HepG2 (cell line): ENCODE data around the gene IQGAP2.

Source experiments
- GATA4 ChIP-seq: sonication (generic); IDR thresholded peaks from 2 replicates; pipeline ENCODE4 v1.6.1; 2016; ENCODE audit warnings: antibody characterized with exemption, low read depth, borderline replicate concordance
- POLR2AphosphoS5 ChIP-seq: IDR thresholded peaks from 2 replicates; pipeline ENCODE4 v1.6.1; 2012; ENCODE audit warnings: low read depth, low read length
- RAD21 ChIP-seq: fragments of 450-650 bp; formaldehyde crosslinking; IDR thresholded peaks from 2 replicates; pipeline ENCODE4 v1.5.0; 2020; ENCODE audit warnings: mild to moderate bottlenecking
- RAD51 ChIP-seq: fragments of 450-650 bp; IDR thresholded peaks from 2 replicates; pipeline ENCODE4 v1.6.1; 2016; ENCODE audit warnings: borderline replicate concordance
- RXRA ChIP-seq: sonication (generic); formaldehyde crosslinking; IDR thresholded peaks from 2 replicates; pipeline ENCODE4 v1.5.1; 2020; ENCODE audit warnings: missing genetic modification reagents
- ZNF224 ChIP-seq: sonication (generic); formaldehyde crosslinking; IDR thresholded peaks from 2 replicates; pipeline ENCODE4 v1.5.0; 2020; ENCODE audit warnings: mild to moderate bottlenecking, missing genetic modification reagents
- ZNF660 ChIP-seq: sonication (generic); formaldehyde crosslinking; IDR thresholded peaks from 2 replicates; pipeline ENCODE4 v1.5.1; 2020; ENCODE audit warnings: mild to moderate bottlenecking, low read depth, missing genetic modification reagents, borderline replicate concordance
- TF ChIP-seq, protein P1 (sequence below): sonication (generic); formaldehyde crosslinking; IDR thresholded peaks from 2 replicates; pipeline ENCODE4 v1.4.0; 2020; ENCODE audit warnings: missing genetic modification reagents
- TF ChIP-seq, protein P2 (sequence below): sonication (generic); formaldehyde crosslinking; IDR thresholded peaks from 2 replicates; pipeline ENCODE4 v1.8.0; 2022; ENCODE audit warnings: missing genetic modification reagents, mild to moderate bottlenecking, inconsistent platforms, borderline replicate concordance
- TF ChIP-seq, protein P3 (sequence below): sonication (generic); formaldehyde crosslinking; IDR thresholded peaks from 2 replicates; pipeline ENCODE4 v1.4.0; 2020; ENCODE audit warnings: missing genetic modification reagents
- TF ChIP-seq, protein P4 (sequence below): sonication (generic); formaldehyde crosslinking; IDR thresholded peaks from 2 replicates; pipeline ENCODE4 v1.5.1; 2020; ENCODE audit warnings: mild to moderate bottlenecking, missing genetic modification reagents, moderate library complexity
- TF ChIP-seq, protein P5 (sequence below): sonication (generic); formaldehyde crosslinking; IDR thresholded peaks from 2 replicates; pipeline ENCODE4 v1.4.0; 2020; ENCODE audit warnings: missing genetic modification reagents, borderline replicate concordance
- TF ChIP-seq, protein P6 (sequence below): sonication (generic); formaldehyde crosslinking; IDR thresholded peaks from 2 replicates; pipeline ENCODE4 v1.4.0; 2020; ENCODE audit warnings: missing genetic modification reagents, mild to moderate bottlenecking, borderline replicate concordance
- TF ChIP-seq, protein P7 (sequence below): sonication (generic); formaldehyde crosslinking; IDR thresholded peaks from 2 replicates; pipeline ENCODE4 v1.8.0; 2022; ENCODE audit warnings: mild to moderate bottlenecking, missing genetic modification reagents; ENCODE audit not compliant: insufficient replicate concordance

DNA sequence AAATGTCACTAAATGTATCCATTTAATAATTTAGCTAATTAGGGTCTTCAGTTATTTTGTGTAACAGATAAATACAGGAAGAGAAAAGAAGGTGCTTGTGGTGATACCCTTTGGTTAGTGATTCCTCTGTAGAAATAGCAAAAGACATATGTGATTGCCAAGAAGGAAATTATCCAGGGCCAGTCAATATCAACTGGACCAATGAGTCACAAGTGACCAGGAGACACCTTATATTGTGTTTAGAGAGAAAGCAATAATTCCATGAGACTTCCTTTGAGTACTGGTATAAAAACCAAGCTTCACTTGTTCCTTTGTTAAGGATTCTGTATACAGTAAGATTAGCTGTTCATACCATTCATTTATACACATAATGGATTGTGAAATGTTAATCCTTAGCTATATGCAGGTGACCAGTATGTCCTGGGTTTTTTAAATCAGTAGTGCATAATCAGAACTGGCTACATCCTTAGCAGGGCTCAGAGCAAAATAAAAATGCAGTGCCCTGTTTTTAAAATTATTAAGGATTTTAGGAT is 301.1 kb downstream of the IQGAP2 start:
- TF ChIP-seq ZNF660 (CRISPR knock-in tag) (no peak), RAD21 (CRISPR knock-in tag) (no peak), GATA4 (no peak), ZNF224 (CRISPR knock-in tag) (no peak), POLR2AphosphoS5 (no peak), RXRA (CRISPR knock-in tag) (no peak), RAD51 (no peak)
- TF ChIP-seq, protein P1, sequence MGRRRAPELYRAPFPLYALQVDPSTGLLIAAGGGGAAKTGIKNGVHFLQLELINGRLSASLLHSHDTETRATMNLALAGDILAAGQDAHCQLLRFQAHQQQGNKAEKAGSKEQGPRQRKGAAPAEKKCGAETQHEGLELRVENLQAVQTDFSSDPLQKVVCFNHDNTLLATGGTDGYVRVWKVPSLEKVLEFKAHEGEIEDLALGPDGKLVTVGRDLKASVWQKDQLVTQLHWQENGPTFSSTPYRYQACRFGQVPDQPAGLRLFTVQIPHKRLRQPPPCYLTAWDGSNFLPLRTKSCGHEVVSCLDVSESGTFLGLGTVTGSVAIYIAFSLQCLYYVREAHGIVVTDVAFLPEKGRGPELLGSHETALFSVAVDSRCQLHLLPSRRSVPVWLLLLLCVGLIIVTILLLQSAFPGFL (CRISPR knock-in tag) = no peak
- TF ChIP-seq, protein P2, sequence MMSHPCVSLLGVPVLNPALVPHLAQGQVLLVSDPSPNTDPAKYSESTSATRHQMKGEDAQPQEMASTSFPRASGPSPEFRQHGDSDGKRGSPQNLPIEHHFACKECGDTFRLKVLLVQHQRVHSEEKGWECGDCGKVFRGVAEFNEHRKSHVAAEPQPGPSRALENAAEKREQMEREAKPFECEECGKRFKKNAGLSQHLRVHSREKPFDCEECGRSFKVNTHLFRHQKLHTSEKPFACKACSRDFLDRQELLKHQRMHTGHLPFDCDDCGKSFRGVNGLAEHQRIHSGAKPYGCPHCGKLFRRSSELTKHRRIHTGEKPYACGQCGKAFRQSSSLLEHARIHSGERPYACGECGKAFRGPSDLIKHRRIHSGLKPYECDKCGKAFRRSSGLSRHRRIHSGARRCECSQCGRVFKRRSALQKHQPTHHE = no peak
- TF ChIP-seq, protein P3, sequence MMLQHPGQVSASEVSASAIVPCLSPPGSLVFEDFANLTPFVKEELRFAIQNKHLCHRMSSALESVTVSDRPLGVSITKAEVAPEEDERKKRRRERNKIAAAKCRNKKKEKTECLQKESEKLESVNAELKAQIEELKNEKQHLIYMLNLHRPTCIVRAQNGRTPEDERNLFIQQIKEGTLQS (CRISPR knock-in tag) = no peak
- TF ChIP-seq, protein P4, sequence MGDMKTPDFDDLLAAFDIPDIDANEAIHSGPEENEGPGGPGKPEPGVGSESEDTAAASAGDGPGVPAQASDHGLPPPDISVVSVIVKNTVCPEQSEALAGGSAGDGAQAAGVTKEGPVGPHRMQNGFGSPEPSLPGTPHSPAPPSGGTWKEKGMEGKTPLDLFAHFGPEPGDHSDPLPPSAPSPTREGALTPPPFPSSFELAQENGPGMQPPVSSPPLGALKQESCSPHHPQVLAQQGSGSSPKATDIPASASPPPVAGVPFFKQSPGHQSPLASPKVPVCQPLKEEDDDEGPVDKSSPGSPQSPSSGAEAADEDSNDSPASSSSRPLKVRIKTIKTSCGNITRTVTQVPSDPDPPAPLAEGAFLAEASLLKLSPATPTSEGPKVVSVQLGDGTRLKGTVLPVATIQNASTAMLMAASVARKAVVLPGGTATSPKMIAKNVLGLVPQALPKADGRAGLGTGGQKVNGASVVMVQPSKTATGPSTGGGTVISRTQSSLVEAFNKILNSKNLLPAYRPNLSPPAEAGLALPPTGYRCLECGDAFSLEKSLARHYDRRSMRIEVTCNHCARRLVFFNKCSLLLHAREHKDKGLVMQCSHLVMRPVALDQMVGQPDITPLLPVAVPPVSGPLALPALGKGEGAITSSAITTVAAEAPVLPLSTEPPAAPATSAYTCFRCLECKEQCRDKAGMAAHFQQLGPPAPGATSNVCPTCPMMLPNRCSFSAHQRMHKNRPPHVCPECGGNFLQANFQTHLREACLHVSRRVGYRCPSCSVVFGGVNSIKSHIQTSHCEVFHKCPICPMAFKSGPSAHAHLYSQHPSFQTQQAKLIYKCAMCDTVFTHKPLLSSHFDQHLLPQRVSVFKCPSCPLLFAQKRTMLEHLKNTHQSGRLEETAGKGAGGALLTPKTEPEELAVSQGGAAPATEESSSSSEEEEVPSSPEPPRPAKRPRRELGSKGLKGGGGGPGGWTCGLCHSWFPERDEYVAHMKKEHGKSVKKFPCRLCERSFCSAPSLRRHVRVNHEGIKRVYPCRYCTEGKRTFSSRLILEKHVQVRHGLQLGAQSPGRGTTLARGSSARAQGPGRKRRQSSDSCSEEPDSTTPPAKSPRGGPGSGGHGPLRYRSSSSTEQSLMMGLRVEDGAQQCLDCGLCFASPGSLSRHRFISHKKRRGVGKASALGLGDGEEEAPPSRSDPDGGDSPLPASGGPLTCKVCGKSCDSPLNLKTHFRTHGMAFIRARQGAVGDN (CRISPR knock-in tag) = no peak
- TF ChIP-seq, protein P5, sequence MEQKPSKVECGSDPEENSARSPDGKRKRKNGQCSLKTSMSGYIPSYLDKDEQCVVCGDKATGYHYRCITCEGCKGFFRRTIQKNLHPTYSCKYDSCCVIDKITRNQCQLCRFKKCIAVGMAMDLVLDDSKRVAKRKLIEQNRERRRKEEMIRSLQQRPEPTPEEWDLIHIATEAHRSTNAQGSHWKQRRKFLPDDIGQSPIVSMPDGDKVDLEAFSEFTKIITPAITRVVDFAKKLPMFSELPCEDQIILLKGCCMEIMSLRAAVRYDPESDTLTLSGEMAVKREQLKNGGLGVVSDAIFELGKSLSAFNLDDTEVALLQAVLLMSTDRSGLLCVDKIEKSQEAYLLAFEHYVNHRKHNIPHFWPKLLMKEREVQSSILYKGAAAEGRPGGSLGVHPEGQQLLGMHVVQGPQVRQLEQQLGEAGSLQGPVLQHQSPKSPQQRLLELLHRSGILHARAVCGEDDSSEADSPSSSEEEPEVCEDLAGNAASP (CRISPR knock-in tag) = no peak
- TF ChIP-seq, protein P6, sequence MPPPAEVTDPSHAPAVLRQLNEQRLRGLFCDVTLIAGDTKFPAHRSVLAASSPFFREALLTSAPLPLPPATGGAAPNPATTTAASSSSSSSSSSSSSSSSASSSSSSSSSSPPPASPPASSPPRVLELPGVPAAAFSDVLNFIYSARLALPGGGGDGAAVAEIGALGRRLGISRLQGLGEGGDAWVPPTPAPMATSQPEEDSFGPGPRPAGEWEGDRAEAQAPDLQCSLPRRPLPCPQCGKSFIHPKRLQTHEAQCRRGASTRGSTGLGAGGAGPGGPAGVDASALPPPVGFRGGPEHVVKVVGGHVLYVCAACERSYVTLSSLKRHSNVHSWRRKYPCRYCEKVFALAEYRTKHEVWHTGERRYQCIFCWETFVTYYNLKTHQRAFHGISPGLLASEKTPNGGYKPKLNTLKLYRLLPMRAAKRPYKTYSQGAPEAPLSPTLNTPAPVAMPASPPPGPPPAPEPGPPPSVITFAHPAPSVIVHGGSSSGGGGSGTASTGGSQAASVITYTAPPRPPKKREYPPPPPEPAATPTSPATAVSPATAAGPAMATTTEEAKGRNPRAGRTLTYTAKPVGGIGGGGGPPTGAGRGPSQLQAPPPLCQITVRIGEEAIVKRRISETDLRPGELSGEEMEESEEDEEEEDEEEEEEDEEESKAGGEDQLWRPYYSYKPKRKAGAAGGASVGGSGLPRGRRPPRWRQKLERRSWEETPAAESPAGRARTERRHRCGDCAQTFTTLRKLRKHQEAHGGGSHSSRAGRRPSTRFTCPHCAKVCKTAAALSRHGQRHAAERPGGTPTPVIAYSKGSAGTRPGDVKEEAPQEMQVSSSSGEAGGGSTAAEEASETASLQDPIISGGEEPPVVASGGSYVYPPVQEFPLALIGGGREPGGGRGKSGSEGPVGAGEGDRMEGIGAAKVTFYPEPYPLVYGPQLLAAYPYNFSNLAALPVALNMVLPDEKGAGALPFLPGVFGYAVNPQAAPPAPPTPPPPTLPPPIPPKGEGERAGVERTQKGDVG (CRISPR knock-in tag) = no peak
- TF ChIP-seq, protein P7, sequence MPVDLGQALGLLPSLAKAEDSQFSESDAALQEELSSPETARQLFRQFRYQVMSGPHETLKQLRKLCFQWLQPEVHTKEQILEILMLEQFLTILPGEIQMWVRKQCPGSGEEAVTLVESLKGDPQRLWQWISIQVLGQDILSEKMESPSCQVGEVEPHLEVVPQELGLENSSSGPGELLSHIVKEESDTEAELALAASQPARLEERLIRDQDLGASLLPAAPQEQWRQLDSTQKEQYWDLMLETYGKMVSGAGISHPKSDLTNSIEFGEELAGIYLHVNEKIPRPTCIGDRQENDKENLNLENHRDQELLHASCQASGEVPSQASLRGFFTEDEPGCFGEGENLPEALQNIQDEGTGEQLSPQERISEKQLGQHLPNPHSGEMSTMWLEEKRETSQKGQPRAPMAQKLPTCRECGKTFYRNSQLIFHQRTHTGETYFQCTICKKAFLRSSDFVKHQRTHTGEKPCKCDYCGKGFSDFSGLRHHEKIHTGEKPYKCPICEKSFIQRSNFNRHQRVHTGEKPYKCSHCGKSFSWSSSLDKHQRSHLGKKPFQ (CRISPR knock-in tag) = no peak
